ENCODE results near the gene MICAL2. TPM values are rescaled to one million over a fixed set of nuclear protein-coding genes. Genes with fewer than 3 reads are reported as not detected.

MICAL2 gene
- total RNA-seq, 4 donors from 2014 or later, result 196 to 550 (median 237) TPM

DNA sequence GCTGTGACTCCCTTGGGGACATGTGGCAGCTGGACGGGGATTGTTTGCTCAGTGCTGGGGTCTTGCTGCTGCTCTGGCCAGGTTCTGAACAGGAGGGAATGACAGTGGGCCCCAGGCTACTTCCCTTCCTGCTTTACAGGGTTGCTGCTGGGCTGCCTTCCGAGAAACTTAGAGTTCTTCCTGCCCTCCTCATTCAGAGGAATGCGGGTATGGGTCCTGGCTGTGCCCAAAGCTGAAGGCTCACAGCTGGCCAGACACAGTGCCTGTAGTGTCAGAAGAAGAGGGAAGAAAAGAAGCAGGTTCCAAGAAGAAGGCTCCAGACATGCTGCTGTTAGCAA lies 158.7 kb downstream of the MICAL2 start:
- no peak for TF ChIP-seq POLR2A (IDR thresholded peaks at IDR 0.05)
- TF ChIP-seq CTCF (IDR thresholded peaks at IDR 0.05), result no peak
- TF ChIP-seq EP300 (IDR thresholded peaks at IDR 0.05), result no peak
- peak; percentile 56 for TF ChIP-seq POLR2AphosphoS5 (IDR thresholded peaks at IDR 0.05)
- H3K9me3 ChIP-seq, result no peaks in the 10 kb centered on the region
- H3K4me1 ChIP-seq, result peaks cover 0 to 29% (median 11%) of the 10 kb centered on the region in 3 donors
- peak overlapping the region; percentile 54 to 81 (median 74) for H3K27ac ChIP-seq
- 50% methylated on average over 1 of the region's 3 CpGs; no CpG with 5 or more reads in 1 of the 2 donors for WGBS, 2 donors (ENCODE audit: low coverage in 1 of 2)
- H3K4me3 ChIP-seq, result no peak overlapping the region
- H3K27me3 ChIP-seq, result no peaks in the 10 kb centered on the region
- ATAC-seq, result peak; percentile 70
- peaks cover 0 to 6% of the 10 kb centered on the region in 2 donors for H3K36me3 ChIP-seq

DNA sequence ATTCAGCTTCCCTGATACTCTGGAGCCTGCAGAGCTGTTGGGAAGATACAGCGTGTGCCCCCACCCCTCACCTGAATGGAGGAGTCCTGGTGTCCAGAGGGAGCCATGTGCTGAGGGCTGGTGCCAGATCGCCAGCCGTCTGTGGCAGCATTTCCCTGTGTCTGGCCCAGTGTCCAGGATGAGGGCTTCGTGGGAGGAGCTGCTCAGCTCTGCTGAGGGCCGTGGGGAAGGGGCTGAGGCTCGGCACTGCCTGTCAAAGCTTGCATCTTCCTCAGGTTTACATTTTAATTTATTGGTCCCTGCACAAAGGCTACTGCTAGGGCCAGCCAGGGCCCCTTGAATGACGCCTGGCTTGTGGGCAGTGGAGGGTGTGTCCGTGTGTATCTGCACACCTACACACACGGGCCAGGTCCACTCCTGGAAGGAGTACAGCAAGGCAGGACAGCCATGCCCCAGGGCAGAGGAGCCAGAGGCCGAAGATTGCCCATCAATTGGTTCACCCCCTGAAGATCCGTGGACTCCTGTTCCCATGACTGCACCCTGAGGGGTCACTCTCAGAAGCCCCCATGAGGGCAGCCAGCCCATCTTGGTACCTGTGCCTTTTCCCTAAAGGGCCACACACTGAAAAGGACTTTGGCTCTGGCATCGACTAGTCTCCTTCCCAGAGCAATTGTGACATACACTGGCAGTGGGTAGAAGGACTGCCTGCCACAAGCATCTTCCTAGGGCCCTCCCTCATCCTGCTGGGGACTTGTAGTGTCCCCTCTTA lies 159.2 kb downstream of the MICAL2 start:
- Histone ChIP-seq H3K27ac (peak overlapping the region; percentile 54 to 81 (median 74)), H3K27me3 (no peaks in the 10 kb centered on the region), H3K4me3 (no peak overlapping the region), H3K4me1 (peaks cover 0 to 29% (median 11%) of the 10 kb centered on the region in 3 donors), H3K36me3 (no peaks in the 10 kb centered on the region), H3K9me3 (no peaks in the 10 kb centered on the region)
- TF ChIP-seq EP300 (IDR thresholded peaks at IDR 0.05) (no peak), CTCF (IDR thresholded peaks at IDR 0.05) (no peak), POLR2A (IDR thresholded peaks at IDR 0.05) (no peak), POLR2AphosphoS5 (IDR thresholded peaks at IDR 0.05) (no peak)
- peak; percentile 31 for ATAC-seq
- WGBS, 2 donors (ENCODE audit: low coverage in 1 of 2), result 29 to 69% methylated on average over 1 to 5 of the region's 12 CpGs

DNA sequence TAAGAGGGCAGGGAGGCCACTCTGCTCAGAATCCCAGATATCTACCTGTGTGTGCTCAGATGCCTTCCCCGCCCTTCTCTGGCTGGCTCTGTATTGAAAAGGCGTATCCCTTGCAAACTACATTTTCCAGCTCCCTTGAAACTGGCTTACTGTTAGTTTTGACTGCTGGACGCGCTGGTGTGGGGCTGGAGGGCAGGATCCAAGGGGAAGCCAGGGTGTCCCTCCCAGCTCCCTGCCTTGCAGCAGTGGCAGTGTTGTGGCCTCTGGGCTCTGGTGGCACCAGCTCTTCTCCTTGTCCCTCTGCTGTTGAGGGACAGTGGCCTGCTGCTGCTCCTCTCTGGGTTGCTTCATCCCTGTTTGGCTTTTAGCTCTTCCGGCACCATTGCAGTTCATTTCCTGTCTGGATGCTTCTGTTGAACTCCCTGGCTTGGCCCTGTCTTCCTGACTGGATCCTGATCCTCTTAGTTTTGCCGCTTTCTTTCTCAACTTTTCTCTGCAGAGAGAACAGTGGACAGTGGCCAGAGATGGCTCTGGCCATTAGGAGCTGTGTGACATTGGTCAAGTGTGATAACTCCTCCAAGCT lies 159.9 kb downstream of the MICAL2 start:
- Histone ChIP-seq H3K36me3 (no peaks in the 10 kb centered on the region), H3K27me3 (no peaks in the 10 kb centered on the region), H3K27ac (peak overlapping the region in 3 of 4 donors; percentile 68 to 81 (median 80)), H3K4me1 (peaks cover 0 to 29% (median 11%) of the 10 kb centered on the region in 3 donors), H3K9me3 (no peaks in the 10 kb centered on the region), H3K4me3 (no peak overlapping the region)
- 66% methylated on average over 6 of the region's 6 CpGs; no CpG with 5 or more reads in 1 of the 2 donors for WGBS, 2 donors (ENCODE audit: low coverage in 1 of 2)
- TF ChIP-seq EP300 (IDR thresholded peaks at IDR 0.05) (no peak), POLR2A (IDR thresholded peaks at IDR 0.05) (no peak), POLR2AphosphoS5 (IDR thresholded peaks at IDR 0.05) (no peak), CTCF (IDR thresholded peaks at IDR 0.05) (no peak)
- ATAC-seq, result peak; percentile 18

DNA sequence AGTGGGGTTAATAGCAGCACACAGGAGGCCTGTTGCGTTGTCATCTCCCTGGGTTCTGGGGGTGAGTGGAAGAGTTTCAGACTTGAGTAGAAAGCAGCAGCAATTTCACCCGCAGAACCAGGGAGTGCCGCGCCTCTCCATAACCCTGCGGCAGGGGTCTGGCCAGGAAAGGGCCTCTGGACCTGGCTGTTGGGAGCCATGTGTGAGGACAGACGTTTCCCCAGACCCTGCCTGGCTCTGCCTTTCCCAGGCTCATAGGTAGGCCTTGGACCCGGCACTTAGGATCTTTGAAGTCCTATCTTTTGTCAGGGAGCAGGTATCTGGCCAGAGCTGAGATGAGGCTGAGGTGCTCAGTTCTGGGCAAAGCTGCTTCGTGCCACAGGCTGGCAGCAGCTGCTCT lies 160.4 kb downstream of the MICAL2 start:
- Histone ChIP-seq H3K9me3 (no peaks in the 10 kb centered on the region), H3K4me3 (no peak overlapping the region), H3K4me1 (peaks cover 0 to 29% (median 11%) of the 10 kb centered on the region in 3 donors), H3K27me3 (no peaks in the 10 kb centered on the region), H3K36me3 (no peaks in the 10 kb centered on the region), H3K27ac (peak overlapping the region in 2 of 4 donors; percentile 68 to 80)
- no peak for ATAC-seq
- TF ChIP-seq POLR2A (IDR thresholded peaks at IDR 0.05), result no peak
- 100% methylated on average over 1 of the region's 8 CpGs; no CpG with 5 or more reads in 1 of the 2 donors for WGBS, 2 donors (ENCODE audit: low coverage in 1 of 2)

GRCh38 chr11:12271241-12271640 lies 160.9 kb downstream of the MICAL2 start:
- no peak for TF ChIP-seq EP300 (IDR thresholded peaks at IDR 0.05)
- Histone ChIP-seq H3K36me3 (no peaks in the 10 kb centered on the region), H3K27ac (no peak overlapping the region), H3K27me3 (no peaks in the 10 kb centered on the region), H3K4me3 (no peak overlapping the region), H3K9me3 (no peaks in the 10 kb centered on the region), H3K4me1 (peaks cover 0 to 29% (median 11%) of the 10 kb centered on the region in 3 donors)
- ATAC-seq, result no peak
- 92% methylated on average over 2 of the region's 4 CpGs; no CpG with 5 or more reads in 1 of the 2 donors for WGBS, 2 donors (ENCODE audit: low coverage in 1 of 2)
